Stimulated activated naive CD4-positive, alpha-beta T cell treated with Interleukin-2 at 50 U/mL for 16 hours (primary cell): ENCODE data around the gene CARD11.

ENCODE experiments used
- DNase-seq: peaks from one replicate; lab custom pipeline; 2025; lab: John Stamatoyannopoulos, UW

The CARD11 gene

GRCh38 chr7:2905500-2905899, 138.2 kb downstream of the CARD11 start:
- DNase-seq = no peak

DNA sequence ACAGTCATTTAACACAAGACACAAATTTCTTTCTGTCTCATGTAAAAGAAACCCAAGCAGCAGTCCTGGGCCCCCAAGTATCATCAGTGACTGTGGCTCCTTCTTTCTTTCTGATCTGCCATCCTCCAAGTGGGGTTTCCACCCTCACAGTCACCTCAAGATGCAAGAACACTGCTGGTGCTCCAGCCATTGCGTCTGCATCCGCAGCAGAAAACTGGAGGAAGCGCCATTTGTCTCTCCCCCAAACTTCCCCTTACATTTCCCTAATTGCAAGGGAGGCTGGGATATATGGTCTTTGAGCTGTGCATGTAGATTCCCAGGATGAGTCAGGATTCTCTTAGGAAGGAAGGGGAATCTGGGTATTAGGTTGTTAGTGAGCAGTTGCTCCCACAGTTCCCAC, 138.6 kb downstream of the CARD11 start:
- no peak for DNase-seq

DNA sequence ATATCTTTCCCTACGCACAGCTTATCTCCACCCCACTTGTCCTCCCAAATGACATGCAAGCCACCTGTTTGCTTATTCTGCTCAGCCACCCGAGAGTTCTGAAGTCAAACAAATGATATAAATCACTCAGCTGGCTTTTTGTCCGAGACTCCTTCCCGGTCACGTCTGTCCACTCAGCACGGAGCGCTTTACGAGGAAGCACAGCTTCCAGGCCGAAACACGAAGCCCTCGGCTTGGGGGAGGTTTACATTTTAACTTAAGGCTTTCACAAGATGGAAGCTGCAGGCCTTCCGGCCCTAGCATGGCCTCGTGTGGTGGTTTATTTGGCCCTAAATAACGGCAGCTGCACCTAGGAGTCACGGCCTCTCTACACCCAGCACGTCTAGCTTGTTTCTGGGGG, 139.5 kb downstream of the CARD11 start:
- no peak for DNase-seq

DNA sequence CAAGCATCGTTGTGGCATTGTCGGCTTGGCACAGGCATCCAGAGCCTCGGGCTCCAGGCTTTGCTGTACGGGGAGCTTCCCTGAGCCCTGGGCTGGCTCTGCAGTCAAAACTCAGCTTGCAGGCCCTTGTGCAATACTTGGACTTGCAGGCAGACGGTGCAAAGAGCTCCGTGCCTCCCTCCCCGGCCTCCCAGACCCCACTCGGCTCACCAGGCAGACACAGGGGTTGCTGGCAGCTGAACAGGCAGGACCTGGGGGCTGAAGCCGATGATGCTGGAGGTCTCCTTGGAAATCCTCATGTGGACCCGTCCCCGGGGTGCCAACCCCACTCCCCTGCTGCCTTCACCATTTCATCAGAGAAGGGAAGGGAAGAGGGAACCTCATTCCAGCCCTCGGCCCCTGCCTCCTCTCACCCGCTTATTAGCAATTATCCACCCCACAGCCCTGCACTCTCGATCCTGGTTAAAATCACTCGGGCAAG, 139.9 kb downstream of the CARD11 start:
- no peak for DNase-seq

GRCh38 chr7:2897023-2897422, 146.6 kb downstream of the CARD11 start:
- DNase-seq = no peak

GRCh38 chr7:2896131-2896530, 147.5 kb downstream of the CARD11 start:
- no peak for DNase-seq

DNA sequence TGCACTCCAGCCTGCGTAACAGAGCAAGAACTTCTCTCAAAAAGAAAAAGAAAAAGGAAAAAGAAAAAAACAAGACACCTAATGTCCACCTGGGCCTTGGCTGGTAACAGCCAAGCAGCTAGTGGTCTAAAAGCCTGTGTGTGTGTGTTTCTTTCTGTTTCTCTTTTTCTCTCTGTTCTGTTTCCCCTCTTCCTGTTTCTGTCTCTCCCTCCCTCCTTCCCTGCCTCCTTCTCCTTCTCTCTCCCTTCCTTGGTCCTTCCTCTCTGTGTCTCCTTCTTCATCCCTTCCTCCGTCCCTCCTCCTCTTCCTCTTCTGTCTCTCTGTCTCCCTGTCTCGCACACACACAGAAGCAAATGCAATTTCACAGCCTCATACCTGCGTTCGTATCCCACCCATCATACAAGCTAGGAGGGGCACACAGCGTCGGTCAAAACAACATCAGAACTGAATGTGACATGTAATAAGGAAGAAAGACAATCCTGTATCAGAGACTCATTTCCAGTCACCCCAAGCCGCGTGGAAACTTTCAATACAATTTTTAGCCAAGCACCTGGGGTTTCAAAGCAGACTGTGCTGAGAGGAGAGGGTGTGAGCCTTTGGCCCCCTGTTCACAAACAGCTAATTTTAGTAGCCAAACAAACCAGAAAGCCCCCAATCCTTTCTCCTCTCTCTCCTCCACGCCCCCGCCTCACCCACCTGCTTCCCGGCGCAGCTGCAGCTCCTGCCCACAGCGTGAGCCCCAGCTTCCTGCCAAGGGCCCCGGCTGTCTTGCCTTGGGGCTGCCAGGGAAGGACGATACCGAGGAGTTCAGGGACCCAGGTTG, 149.3 kb downstream of the CARD11 start:
- DNase-seq = peak; percentile 31

DNA sequence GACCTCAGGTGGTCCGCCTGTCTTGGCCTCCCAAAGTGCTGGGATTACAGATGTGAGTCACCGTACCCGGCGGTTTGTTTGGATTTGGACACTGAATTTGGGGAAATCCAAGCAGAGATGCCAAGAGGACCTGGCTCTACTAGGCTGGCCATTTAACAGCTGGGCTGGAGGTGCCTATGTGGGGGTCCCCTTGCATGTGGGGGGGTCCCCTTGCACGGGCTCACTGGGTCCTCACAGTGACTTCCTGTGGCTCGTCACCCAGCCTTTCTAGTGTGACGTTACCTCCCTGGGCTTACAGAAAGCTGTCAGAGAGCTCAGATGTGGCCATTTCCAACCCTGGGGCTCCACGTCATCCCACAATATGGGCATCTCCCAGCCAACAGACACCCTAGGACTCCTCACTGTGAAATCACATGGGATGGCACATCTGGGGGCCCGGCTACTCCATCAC, 150.2 kb downstream of the CARD11 start:
- DNase-seq = no peak

DNA sequence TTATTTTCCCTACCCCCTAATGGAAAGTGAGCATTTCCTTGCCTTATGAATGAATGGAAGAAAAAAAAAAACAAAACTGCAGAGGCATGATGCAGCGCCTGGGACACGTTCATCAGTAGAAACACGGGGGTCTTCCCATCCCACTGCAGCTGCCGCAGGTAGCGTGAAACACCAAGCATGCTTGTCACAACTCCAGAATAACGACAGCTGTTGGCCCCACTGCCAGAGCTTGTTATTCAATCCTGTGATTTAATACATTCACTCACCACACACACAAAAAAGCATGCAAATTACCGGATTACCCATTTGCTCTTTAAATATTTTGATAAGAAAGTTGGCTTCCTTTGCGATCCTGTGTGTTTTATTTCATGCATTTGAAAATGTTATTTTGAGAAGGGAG, 151.1 kb downstream of the CARD11 start:
- no peak for DNase-seq

- no peak for DNase-seq
Observed at GRCh38 chr7:2887816-2888215, 155.9 kb downstream of the CARD11 start.

DNA sequence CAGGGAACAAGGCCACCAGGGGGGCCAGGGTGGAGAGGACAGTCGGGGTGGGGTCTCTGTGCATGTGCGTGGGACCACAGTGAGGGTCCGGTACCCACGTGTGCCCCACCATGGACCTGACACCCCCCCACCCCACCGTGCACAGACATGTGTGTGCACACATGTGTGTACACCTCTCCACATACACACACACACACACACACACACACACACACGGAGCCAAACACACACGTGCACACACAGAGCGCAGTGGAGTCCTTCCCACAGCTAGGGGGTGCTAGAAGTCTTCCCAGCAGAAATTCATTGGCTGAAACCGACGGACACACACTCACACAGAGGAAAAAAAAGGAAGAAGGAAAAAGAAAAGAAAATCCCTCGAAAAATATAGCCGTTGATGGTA, 156.8 kb downstream of the CARD11 start:
- DNase-seq = peak; percentile 27

- no peak for DNase-seq
Observed at GRCh38 chr7:2886391-2886790, 157.3 kb downstream of the CARD11 start.

DNA sequence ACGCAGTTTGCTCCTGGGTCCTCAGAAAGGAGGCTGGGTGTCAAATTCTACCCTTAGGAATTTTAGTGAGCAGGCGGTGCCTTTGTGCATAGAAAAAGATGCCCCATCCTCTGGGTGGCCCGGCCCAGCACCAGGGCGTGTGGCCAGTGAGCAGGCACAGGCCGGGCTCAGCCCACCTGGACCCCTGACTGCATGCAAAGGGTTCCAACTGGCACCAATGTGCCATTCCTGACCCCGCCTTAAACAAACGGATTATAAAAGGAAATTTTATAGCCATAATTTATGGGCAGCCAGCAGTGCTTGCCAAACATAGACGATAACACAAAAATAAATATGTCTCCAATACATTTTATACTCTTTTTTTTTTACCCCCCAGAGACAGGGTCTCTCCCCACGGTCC, 159.5 kb downstream of the CARD11 start:
- DNase-seq = no peak

DNA sequence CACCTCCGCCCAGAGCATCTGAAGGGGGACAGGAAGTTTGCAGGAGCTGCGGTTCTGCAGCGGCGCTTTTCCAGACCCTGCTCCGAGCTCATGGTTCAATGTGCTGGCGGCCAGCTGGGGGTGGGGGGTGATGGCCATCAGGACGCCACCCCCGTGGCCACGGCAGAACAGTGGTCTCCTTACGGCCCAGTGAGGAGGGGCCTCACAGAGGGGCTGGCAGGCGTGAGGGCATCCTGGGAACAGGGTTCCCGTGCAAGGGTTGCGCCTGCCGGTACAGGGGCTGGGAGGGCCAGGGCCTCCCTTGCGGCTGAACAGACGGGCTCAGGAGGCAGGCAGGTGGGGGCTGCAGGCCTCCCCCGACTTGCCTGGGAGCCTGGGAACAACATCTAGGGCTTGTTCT, 160.6 kb downstream of the CARD11 start:
- no peak for DNase-seq

DNA sequence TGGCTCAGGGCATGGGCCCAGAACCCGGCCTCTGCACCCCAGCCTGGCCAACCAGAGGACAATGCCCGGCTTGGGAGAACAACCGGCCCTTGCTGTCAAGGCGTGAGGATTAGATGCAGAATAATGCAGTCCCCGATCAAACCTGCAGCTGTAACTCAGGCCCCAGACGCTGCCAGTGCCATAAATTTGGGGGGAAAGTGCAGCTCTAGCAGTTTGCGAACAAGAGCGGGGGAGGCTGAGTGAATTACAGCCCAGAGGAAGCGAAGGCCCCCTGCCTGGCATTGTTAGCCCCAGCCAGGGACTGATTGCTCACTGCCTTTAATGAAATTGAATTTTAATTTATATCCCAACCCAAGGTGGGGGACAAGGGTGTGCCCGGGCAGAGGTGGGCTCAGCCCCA, 161.6 kb downstream of the CARD11 start:
- DNase-seq = no peak

DNA sequence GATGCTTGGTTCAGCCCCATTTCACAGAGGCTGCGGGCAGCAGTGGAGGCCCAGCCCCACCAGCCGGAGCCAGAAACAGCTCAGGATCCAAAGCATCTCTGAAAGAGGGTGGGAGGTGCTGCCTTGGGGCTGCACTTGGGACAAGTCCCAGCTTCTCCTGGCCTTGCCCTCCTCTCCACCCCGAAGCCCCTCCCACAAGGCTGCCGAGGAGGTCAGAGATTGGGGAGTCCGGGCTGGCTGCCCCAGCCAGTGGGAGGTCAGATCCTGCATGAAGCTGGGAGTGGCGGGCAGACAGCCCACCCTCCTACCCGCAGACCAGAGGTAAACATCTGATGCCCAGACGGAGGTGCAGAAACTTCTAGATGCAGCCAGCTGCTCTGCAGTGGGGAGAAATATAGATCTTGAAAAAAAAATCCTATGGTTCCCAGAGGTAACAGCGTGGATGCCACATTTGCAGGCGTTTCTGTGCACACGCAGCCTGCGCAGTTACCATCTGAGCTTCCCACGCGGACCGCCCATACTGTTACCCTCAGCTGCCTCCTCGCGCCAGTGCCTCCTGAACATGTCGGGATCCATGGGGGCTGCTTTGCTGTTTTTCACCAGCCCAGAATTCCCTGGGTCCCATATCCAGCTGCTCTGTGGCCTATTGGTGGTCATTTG, 162.7 kb downstream of the CARD11 start:
- no peak for DNase-seq

- no peak for DNase-seq
Observed at GRCh38 chr7:2880051-2880450, 163.6 kb downstream of the CARD11 start.

GRCh38 chr7:2879354-2879753, 164.3 kb downstream of the CARD11 start:
- DNase-seq = no peak

GRCh38 chr7:2878306-2878705, 165.4 kb downstream of the CARD11 start:
- DNase-seq = no peak

- no peak for DNase-seq
Observed at GRCh38 chr7:2876031-2876731, 167.5 kb downstream of the CARD11 start.

DNA sequence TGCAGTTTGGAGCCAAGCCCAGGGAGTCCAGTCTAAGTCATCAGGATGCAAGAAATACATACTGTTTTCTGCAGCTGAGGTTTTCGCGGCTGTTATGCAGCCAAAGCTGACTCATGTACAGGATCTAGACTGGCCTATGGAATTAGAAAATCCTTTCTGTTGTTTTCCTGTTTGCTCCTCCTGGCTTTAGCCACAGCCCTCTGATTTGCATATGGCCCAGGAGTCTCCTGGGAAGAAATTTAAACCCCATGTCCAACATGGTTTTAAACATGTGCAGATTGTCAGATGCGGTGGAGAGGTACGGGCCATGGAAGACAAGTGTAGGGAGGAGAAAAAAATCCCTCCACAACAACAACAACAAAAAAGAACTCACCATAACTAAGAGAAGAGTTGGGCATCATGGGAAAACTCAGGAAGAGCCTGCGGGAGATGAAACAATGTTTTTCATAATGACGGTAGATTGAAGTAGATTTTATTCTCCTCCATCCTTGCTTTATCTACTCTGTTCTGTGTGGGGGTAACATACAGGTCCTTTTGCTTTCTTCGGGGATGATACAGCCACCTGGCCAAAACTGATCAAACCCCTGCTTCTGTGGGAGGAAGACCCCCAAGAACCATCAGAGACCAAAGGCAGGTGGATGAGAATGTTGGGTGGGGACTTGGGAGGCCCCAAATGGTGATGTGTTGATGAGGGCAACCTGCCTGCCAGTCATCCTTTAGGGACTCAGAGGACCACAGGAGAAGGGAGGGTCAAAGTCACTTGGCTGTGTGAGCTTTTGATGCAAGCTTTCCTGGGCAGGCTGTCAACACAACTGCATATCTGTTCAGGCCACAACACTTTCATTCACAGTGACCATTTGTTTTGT, 169.7 kb downstream of the CARD11 start:
- DNase-seq = no peak

GRCh38 chr7:2873146-2873545, 170.5 kb downstream of the CARD11 start:
- no peak for DNase-seq
